H9 (cell line): Measurements from ENCODE around the gene SLC35A4. TPM values are rescaled to one million over a fixed set of nuclear protein-coding genes. Genes with fewer than 3 reads are reported as not detected.

Experiments
- DNase-seq: peaks from one replicate; pipeline ENCODE4 v3.0.0-alpha.2; 2017
- H2AFZ ChIP-seq: one replicate; pipeline ENCODE4 v1.6.1; 2013; ENCODE audit warnings: mild to moderate bottlenecking, low read length, control low read depth, moderate library complexity
- H2AK5ac ChIP-seq: 2 replicates; pipeline ENCODE4 v1.6.1; 2013; ENCODE audit warnings: low read length, control low read depth, mixed read lengths; ENCODE audit not compliant: insufficient read length
- H2BK120ac ChIP-seq: one replicate; pipeline ENCODE4 v1.6.1; 2013; ENCODE audit warnings: low read depth, mild to moderate bottlenecking, low read length, control low read depth, inconsistent platforms; ENCODE audit not compliant: poor library complexity, severe bottlenecking
- H2BK12ac ChIP-seq: 2 replicates; pipeline ENCODE4 v1.6.1; 2013; ENCODE audit warnings: low read length, control low read depth, mixed read lengths, low read depth; ENCODE audit not compliant: insufficient read length
- H2BK15ac ChIP-seq: 2 replicates; pipeline ENCODE4 v1.6.1; 2013; ENCODE audit warnings: low read depth, low read length, control low read depth
- H2BK20ac ChIP-seq: one replicate; pipeline ENCODE4 v1.6.1; 2013; ENCODE audit warnings: low read depth, mild to moderate bottlenecking, low read length, control low read depth, inconsistent platforms; ENCODE audit not compliant: poor library complexity, severe bottlenecking
- H2BK5ac ChIP-seq: 2 replicates; pipeline ENCODE4 v1.6.1; 2013; ENCODE audit warnings: low read length, control low read depth, mixed read lengths; ENCODE audit not compliant: insufficient read length
- H3K14ac ChIP-seq: 2 replicates; pipeline ENCODE4 v1.6.1; 2013; ENCODE audit warnings: low read length, control low read depth; ENCODE audit not compliant: insufficient read depth
- H3K18ac ChIP-seq: 2 replicates; pipeline ENCODE4 v1.6.1; 2013; ENCODE audit warnings: low read depth, mild to moderate bottlenecking, mixed read lengths, low read length, control low read depth; ENCODE audit not compliant: insufficient read length
- H3K23ac ChIP-seq: 2 replicates; pipeline ENCODE4 v1.6.1; 2013; ENCODE audit warnings: low read length, control low read depth, mixed read lengths, low read depth; ENCODE audit not compliant: insufficient read length
- H3K23me2 ChIP-seq: 2 replicates; pipeline ENCODE4 v1.6.1; 2013; ENCODE audit warnings: low read depth, mild to moderate bottlenecking, mixed read lengths, low read length, control low read depth; ENCODE audit not compliant: insufficient read length, poor library complexity, severe bottlenecking
- H3K27ac ChIP-seq: 2 replicates; pipeline ENCODE4 v1.5.1; 2013; ENCODE audit warnings: low read length, control low read depth, mixed read lengths, low read depth; ENCODE audit not compliant: insufficient read length
- H3K27me3 ChIP-seq: 2 replicates; pipeline ENCODE4 v1.6.1; 2013; ENCODE audit warnings: low read length, control low read depth, inconsistent platforms; ENCODE audit not compliant: insufficient read depth
- H3K4ac ChIP-seq: 2 replicates; pipeline ENCODE4 v1.6.1; 2013; ENCODE audit warnings: low read depth, mild to moderate bottlenecking, control low read depth, inconsistent platforms, low read length, moderate library complexity
- H3K4me1 ChIP-seq: 2 replicates; pipeline ENCODE4 v1.6.1; 2013; ENCODE audit warnings: low read length, control low read depth, inconsistent platforms; ENCODE audit not compliant: insufficient read depth
- H3K4me2 ChIP-seq: 2 replicates; pipeline ENCODE4 v1.6.1; 2013; ENCODE audit warnings: low read length, control low read depth, mixed read lengths; ENCODE audit not compliant: insufficient read length, insufficient read depth
- H3K56ac ChIP-seq: 2 replicates; pipeline ENCODE4 v1.6.1; 2013; ENCODE audit warnings: low read depth, mild to moderate bottlenecking, mixed read lengths, low read length, control low read depth; ENCODE audit not compliant: insufficient read length
- H3K79me1 ChIP-seq: 2 replicates; pipeline ENCODE4 v1.6.1; 2013; ENCODE audit warnings: low read depth, mild to moderate bottlenecking, moderate library complexity, low read length, control low read depth, inconsistent platforms; ENCODE audit not compliant: insufficient read depth, poor library complexity, severe bottlenecking
- H3K79me2 ChIP-seq: 2 replicates; pipeline ENCODE4 v1.6.1; 2013; ENCODE audit warnings: low read length, control low read depth, inconsistent platforms; ENCODE audit not compliant: insufficient read depth
- H3K9ac ChIP-seq: 2 replicates; pipeline ENCODE4 v1.6.1; 2013; ENCODE audit warnings: low read length, control low read depth, mixed read lengths; ENCODE audit not compliant: insufficient read length; ENCODE audit errors: extremely low read depth
- H3K9me3 ChIP-seq: one replicate; pipeline ENCODE4 v1.6.1; 2013; ENCODE audit warnings: low read depth, low read length, inconsistent platforms; ENCODE audit not compliant: control insufficient read depth
- H3T11ph ChIP-seq: one replicate; pipeline ENCODE4 v1.6.1; 2013; ENCODE audit warnings: mild to moderate bottlenecking, low read length, control low read depth, inconsistent platforms
- H4K20me1 ChIP-seq: one replicate; pipeline ENCODE4 v1.6.1; 2013; ENCODE audit not compliant: control insufficient read depth, insufficient read length, insufficient read depth
- H4K5ac ChIP-seq: 2 replicates; pipeline ENCODE4 v1.6.1; 2013; ENCODE audit warnings: low read depth, mild to moderate bottlenecking, mixed read lengths, low read length, control low read depth; ENCODE audit not compliant: insufficient read length
- H4K8ac ChIP-seq: replicated peaks from 2 replicates; pipeline ENCODE4 v1.6.1; 2013; ENCODE audit warnings: low read length, control low read depth, mixed read lengths, low read depth; ENCODE audit not compliant: insufficient read length
- H4K91ac ChIP-seq: 2 replicates; pipeline ENCODE4 v1.6.1; 2013; ENCODE audit warnings: low read depth, mild to moderate bottlenecking, moderate library complexity, mixed read lengths, low read length, control low read depth; ENCODE audit not compliant: insufficient read length
- H3K27ac Mint-ChIP-seq, 3 experiments: 2 replicates in 2 of 3; 3 replicates in 1 of 3; pipeline ENCODE4 v1.8.0; 2020 to 2021; ENCODE audit warnings: mixed read lengths in 3 of 3, mild to moderate bottlenecking in 1 of 3, moderate library complexity in 1 of 3
- H3K27me3 Mint-ChIP-seq: 2 replicates; pipeline ENCODE4 v1.8.0; 2021; ENCODE audit warnings: low read depth, mild to moderate bottlenecking, moderate library complexity, mixed read lengths
- H3K36me3 Mint-ChIP-seq, 3 experiments: 2 replicates in 2 of 3; 3 replicates in 1 of 3; pipeline ENCODE4 v1.8.0; 2020 to 2021; ENCODE audit warnings: low read depth in 3 of 3, mixed read lengths in 3 of 3; ENCODE audit not compliant: insufficient read depth in 1 of 3
- H3K4me1 Mint-ChIP-seq, 2 experiments: 2 replicates each; pipeline ENCODE4 v1.8.0; 2020; ENCODE audit warnings: mixed read lengths in 2 of 2
- H3K4me3 Mint-ChIP-seq, 2 experiments: 2 replicates in 1 of 2; 3 replicates in 1 of 2; pipeline ENCODE4 v1.8.0; 2020 to 2021; ENCODE audit warnings: mild to moderate bottlenecking in 2 of 2, mixed read lengths in 2 of 2, moderate library complexity in 1 of 2
- H3K9me3 Mint-ChIP-seq, 2 experiments: 2 replicates in 1 of 2; 3 replicates in 1 of 2; pipeline ENCODE4 v1.8.0; 2020; ENCODE audit warnings: mild to moderate bottlenecking in 2 of 2, mixed read lengths in 2 of 2, moderate library complexity in 1 of 2
- WGBS: extraction: QIAGEN DNeasy Blood & Tissue Kit; methylation state at CpG from one replicate; pipeline ENCODE4 v1.1.7; 2013; ENCODE audit warnings: missing lambda C conversion rate, low lambda C conversion rate, mixed read lengths; ENCODE audit not compliant: insufficient read length; ENCODE audit errors: extremely low coverage; 5-methylcytosine and 5-hydroxymethylcytosine counted together
- total RNA-seq: library from RNA; stranded (reverse); gene quantifications from 2 replicates; pipeline ENCODE4 v1.2.1, GENCODE V29; 2021
- TF ChIP-seq, protein P1 (sequence below): fragments of 200-600 bp; sonication (generic); conservative IDR thresholded peaks from 3 replicates; pipeline ENCODE4 v1.8.0; 2021; ENCODE audit warnings: antibody characterized with exemption, mild to moderate bottlenecking

SLC35A4 gene
- total RNA-seq, 1 experiment from 2014 or later, result 92.0 TPM

DNA sequence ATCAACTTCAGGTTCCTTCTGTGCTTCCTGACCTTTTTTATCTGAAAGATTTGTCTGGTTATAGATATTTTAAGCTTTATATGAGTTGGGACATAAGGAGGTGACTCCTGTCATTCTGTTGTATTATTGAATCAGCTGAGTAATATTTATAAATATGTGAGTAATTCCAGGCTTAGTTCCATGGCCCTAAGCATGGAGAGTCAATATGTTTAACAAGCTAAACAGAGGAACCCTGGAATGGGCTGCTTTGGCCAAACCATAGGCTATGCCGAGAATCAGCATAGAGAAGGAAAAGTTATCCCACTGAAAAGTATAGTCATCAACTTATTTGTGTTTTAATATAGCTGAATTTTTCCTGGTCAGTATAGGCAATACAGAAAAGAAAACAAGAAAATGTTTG lies 24.4 kb upstream of the SLC35A4 start:
- Histone ChIP-seq H2BK15ac (no peak overlapping the region), H4K8ac (no peak overlapping the region), H2BK5ac (no peak overlapping the region), H3K9me3 (no peaks in the 10 kb centered on the region), H2AFZ (no peak overlapping the region), H3K79me2 (no peaks in the 10 kb centered on the region), H4K5ac (no peak overlapping the region), H3K4me1 (no peaks in the 10 kb centered on the region), H3K4me2 (no peak overlapping the region), H3K27ac (no peak overlapping the region), H3K23ac (no peak overlapping the region), H4K91ac (no peak overlapping the region), H3T11ph (no peak overlapping the region), H2BK20ac (no peak overlapping the region), H2AK5ac (no peak overlapping the region), H3K23me2 (no peaks in the 10 kb centered on the region), H3K56ac (no peak overlapping the region), H2BK12ac (no peak overlapping the region), H2BK120ac (no peak overlapping the region), H3K27me3 (no peaks in the 10 kb centered on the region), H3K79me1 (no peaks in the 10 kb centered on the region), H3K18ac (no peak overlapping the region), H3K14ac (no peak overlapping the region), H3K9ac (no peak overlapping the region), H4K20me1 (no peaks in the 10 kb centered on the region), H3K4ac (no peak overlapping the region)
- Mint-ChIP-seq H3K36me3 (peaks cover 24 to 69% (median 63%) of the 10 kb centered on the region in 3 experiments; a peak in 6 of 7 replicates), H3K27ac (no peak overlapping the region), H3K4me3 (no peak overlapping the region), H3K9me3 (no peaks in the 10 kb centered on the region; a peak in 1 of 5 replicates), H3K4me1 (no peaks in the 10 kb centered on the region), H3K27me3 (no peaks in the 10 kb centered on the region)
- TF ChIP-seq, protein P1, sequence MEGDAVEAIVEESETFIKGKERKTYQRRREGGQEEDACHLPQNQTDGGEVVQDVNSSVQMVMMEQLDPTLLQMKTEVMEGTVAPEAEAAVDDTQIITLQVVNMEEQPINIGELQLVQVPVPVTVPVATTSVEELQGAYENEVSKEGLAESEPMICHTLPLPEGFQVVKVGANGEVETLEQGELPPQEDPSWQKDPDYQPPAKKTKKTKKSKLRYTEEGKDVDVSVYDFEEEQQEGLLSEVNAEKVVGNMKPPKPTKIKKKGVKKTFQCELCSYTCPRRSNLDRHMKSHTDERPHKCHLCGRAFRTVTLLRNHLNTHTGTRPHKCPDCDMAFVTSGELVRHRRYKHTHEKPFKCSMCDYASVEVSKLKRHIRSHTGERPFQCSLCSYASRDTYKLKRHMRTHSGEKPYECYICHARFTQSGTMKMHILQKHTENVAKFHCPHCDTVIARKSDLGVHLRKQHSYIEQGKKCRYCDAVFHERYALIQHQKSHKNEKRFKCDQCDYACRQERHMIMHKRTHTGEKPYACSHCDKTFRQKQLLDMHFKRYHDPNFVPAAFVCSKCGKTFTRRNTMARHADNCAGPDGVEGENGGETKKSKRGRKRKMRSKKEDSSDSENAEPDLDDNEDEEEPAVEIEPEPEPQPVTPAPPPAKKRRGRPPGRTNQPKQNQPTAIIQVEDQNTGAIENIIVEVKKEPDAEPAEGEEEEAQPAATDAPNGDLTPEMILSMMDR, result no peak
- WGBS, result no CpG with 5 or more reads among the region's 1 CpG
- DNase-seq, result no peak
